ENCODE data around the gene TEX35.

DNA sequence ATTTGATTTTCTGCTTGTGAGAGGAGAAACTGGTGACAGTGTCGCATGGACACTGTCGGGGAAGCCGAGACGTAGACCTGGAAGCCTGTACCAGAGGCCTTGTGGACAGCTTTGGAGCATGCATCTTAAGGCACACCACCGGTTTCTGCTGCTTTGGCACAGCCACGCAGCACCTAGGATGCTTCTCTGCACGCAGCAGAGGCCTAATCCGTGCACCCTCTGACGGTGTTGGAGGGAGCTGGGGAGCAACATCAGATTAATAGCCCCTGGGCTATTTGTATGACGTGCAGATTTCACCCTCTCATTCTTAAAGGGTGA, 30.3 kb downstream of the TEX35 start:
- TF ChIP-seq CTCF (conservative IDR thresholded peaks at IDR 0.05 in 1 of 2, IDR thresholded peaks at IDR 0.05 in 1 of 2; ENCODE audit: extremely low read depth in 1 of 2, insufficient read depth in 1 of 2, low read depth in 1 of 2, low read length in 2 of 2) (no peak), EZH2 (IDR thresholded peaks at IDR 0.05; ENCODE audit: borderline replicate concordance, low read length) (no peak)
